ENCODE results near the gene PGM2L1.
"Not testable (repeated sequence)": the region's sequence is repeated elsewhere in the genome, so short reads cannot be mapped to it uniquely, and the experiment has no call there.

Gene PGM2L1

GRCh38 chr11:74345420-74345819, 52.8 kb downstream of the PGM2L1 start:
- DNase-seq (ENCODE audit: low read depth, low spot score) = no peak
- no peak overlapping the region for H3K27ac ChIP-seq

DNA sequence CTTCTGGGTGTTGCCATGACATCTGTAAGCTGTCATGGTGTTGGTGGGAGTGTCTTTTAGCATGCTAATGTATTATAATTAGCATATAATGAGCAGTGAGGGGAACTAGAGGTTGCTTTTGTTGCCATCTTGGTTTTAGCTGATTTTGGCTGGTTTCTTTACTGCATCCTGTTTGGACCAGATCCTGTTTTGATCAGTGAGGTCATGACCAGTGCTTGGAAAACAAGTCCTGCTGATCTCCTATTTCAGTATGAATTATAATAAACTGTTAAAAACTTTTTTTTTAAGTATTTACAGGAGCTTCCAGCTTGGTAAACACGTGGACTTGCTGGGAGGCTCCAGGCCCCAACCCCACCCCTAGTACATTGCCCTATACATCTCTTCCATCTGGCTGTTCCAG, 56.3 kb downstream of the PGM2L1 start:
- no peak for DNase-seq (ENCODE audit: low read depth, low spot score)
- no peak overlapping the region for H3K27ac ChIP-seq

GRCh38 chr11:74339619-74340018, 58.6 kb downstream of the PGM2L1 start:
- no peak overlapping the region for H3K27ac ChIP-seq
- no peak for DNase-seq (ENCODE audit: low read depth, low spot score)

DNA sequence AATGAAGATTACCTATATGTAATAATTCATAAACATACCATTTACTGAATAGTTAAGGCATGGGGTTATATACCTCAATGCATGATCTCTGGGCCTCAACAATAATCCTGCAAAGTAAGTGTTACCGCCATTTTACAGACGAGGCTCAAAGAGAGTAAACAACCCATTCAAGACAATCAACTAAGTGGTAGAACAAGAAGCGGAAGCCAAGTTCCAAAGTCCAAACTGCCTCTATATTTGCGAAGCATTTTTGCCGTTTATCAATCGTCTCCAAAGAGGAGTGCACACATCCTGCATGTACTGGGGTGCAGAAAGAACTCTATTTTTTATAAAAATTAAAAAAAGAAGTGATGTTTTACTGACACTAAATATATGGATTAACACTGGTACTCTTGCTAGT, 59.3 kb downstream of the PGM2L1 start:
- H3K27ac ChIP-seq = no peak overlapping the region
- no peak for DNase-seq (ENCODE audit: low read depth, low spot score)

GRCh38 chr11:74333193-74333592, 65.0 kb downstream of the PGM2L1 start:
- no peak overlapping the region for H3K27ac ChIP-seq
- no peak for DNase-seq (ENCODE audit: low read depth, low spot score)

DNA sequence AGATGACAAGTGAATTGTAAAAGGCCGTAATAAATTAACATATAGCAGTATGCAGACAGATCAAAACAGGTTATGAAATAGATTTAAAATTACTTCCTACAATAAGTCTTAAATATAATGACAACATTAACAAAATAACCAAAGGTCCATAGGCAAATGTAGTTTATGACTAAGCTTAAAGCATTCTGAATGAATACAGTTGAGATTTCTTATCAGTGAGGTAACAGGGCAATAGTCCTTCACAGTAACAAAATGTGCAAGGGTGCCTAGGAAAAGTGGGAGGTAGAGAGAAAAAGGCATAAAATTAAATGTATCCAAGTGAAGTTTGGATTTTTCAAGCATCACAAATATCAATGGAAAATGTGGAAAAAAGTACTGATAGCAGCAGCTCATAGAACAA, 65.9 kb downstream of the PGM2L1 start:
- H3K27ac ChIP-seq = no peak overlapping the region
- no peak for DNase-seq (ENCODE audit: low read depth, low spot score)

GRCh38 chr11:74331000-74331399, 67.2 kb downstream of the PGM2L1 start:
- not testable (repeated sequence) for DNase-seq (ENCODE audit: low read depth, low spot score); H3K27ac ChIP-seq

- no peak overlapping the region for H3K27ac ChIP-seq
- peak; percentile 18 for DNase-seq (ENCODE audit: low read depth, low spot score)
These were observed 68.0 kb downstream of the PGM2L1 start for GRCh38 chr11:74330075-74330858.

GRCh38 chr11:74327076-74327475, 71.2 kb downstream of the PGM2L1 start:
- no peak overlapping the region for H3K27ac ChIP-seq

DNA sequence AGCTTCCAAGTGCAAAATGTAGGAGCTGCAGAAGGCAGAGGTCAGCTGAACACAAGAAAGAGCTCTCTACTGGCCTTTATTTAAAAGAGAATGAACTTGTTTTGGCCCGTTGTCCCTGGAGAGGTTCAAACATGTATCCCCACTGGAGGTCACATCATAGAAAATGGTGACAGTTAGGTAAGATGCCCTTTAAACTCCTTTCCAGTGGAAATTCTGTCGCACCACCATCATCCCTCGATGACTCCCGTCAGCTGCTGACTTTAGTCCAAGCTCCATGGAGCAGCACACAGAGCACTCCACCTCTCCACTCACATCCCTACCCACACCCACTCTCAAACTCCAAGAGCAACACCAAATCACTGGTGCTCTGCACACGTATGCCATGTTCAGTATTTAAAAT, 71.6 kb downstream of the PGM2L1 start:
- no peak for DNase-seq (ENCODE audit: low read depth, low spot score)
- no peak overlapping the region for H3K27ac ChIP-seq

More at GRCh38 chr11:74327076-74327475, 71.2 kb downstream of the PGM2L1 start:
- no peak for DNase-seq (ENCODE audit: low read depth, low spot score)

- no peak for DNase-seq (ENCODE audit: low read depth, low spot score)
- no peak overlapping the region for H3K27ac ChIP-seq
These were observed 72.3 kb downstream of the PGM2L1 start for GRCh38 chr11:74325649-74326645.

GRCh38 chr11:74322667-74323066, 75.6 kb downstream of the PGM2L1 start:
- DNase-seq (ENCODE audit: low read depth, low spot score) = no peak
- H3K27ac ChIP-seq = no peak overlapping the region

DNA sequence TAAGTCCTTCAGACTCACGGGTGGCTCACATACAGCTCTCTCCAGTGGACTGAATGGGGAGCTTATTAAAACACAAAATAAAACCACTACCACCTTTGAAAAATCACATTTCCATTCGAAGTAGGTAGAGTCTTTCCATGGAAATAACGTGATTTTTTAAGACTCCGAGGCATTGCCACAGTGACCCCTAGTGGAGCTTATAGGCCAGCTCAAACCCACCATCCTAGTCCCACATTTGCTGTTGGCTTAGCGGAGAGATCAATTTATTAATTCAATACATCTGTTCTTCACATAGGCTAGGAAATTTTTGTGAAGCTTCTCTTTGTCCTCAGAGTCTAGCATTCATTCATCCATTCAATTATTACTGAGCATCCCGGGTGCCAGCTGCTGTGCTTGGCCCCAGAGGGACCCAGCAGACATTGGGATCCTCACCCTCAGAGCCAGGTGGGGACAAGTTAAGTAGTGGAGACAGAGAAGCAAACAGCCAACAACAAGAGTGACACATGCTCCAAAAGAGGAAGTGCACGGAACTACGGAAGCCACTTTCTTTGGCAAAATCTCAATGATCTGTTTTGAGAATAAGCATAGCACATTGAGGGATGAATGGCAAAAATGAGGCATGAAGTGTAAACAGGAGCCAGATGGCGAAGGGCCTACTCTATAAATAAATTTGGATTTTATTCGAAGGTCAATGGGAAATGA, 76.6 kb downstream of the PGM2L1 start:
- no peak for DNase-seq (ENCODE audit: low read depth, low spot score)
- no peak overlapping the region for H3K27ac ChIP-seq

- no peak for DNase-seq (ENCODE audit: low read depth, low spot score)
- peak overlapping the region; percentile 82 for H3K27ac ChIP-seq
These were observed 77.7 kb downstream of the PGM2L1 start for GRCh38 chr11:74320538-74320937.

- H3K27ac ChIP-seq = peak overlapping the region; percentile 82
- peak; percentile 64 for DNase-seq (ENCODE audit: low read depth, low spot score)
These were observed 79.0 kb downstream of the PGM2L1 start for GRCh38 chr11:74319139-74319816.

DNA sequence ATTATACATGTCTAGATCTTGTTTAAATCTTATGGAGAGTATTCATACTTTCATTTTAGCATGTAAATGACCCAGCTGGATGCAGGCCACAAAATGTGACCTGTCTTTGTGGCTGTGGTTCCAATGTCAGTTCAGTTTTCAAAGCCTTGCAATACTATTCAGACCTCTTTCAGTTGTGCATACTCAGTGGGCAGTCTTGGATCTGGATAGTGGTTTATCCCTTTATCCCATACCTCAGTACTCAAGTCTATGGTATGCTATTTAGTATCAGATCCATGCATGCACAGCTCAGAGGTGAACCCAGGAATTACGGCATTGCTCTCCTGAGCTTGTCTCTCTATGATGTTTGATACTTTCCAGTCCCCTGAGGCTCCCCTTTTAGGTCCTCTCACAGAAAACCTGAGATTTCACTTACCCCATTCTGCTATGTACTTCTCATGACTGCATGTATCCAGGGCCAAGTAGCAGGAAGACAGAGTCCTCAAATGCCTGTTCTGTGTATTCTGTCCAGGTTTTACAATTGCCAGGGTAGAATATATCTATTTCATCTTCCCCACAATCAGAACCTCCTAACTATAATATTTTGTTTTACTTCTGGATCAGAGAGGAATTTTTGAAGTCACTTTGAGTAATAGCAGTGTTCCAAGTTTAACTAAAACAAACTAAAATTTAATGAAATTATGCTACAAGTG, 79.8 kb downstream of the PGM2L1 start:
- DNase-seq (ENCODE audit: low read depth, low spot score) = no peak
- H3K27ac ChIP-seq = peak overlapping the region; percentile 82

DNA sequence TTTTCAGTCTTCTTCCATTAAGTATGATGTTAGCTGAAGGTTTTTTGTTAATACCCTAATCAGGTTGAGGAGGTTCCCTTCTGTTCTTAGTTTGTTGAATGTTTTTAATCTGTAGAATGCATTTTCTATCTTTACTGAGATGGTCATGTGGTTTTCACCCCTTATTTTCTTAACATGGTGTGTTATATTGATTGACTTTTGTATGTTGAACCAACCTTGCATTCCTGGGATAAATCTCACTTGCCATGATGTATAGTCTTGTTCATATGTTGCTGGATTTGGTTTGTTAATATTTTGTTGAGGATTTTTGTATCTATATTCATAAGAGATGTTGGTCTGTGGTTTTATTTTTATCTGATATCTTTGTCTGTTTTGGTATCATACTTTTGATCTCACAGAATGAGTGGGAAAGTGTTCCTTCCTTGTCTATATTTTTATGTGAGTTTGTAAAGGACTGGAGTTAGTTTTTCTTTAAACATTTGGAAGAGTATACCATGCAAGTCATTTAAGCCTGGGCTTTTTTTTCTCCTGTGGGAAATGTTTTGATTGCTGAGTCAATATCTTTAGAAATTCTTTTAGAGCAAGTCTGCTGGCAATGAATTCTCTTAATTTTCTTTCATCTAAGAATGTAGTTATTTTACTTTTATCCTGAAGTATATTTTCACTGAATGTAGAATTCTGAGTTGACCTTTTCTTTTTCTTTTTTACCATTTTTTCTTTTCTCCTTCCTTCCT, 81.3 kb downstream of the PGM2L1 start:
- DNase-seq (ENCODE audit: low read depth, low spot score) = no peak

DNA sequence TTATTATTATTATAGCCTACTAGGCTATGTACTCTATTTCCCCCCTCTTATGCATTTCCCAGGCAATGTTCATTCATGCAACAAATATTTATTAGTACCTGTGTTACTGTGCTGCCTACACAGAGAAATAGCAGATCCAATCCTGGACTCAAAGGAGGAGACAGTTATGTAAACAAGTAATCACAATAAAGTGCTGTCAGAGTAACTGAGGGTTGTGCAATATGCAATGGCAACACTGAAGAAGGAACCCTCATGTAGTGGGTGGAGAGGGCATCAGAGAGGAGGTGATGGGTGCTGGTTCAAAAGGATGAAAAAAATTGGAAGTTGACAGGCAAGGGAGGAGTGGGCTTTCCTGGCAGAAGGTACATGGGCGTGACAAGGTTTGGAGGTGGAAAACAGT, 85.9 kb downstream of the PGM2L1 start:
- DNase-seq (ENCODE audit: low read depth, low spot score) = peak; percentile 14
- H3K27ac ChIP-seq = no peak overlapping the region

More for the DNA sequence above, 81.3 kb downstream of the PGM2L1 start:
- no peak overlapping the region for H3K27ac ChIP-seq

Measured in epithelial cell of prostate (primary cell).